Activated CD8-positive, alpha-beta memory T cell treated with anti-CD3 and anti-CD28 coated beads for 4 hours (primary cell): ENCODE results near the gene MINK1.
A peak's percentile ranks its signal among the peaks of the same experiment; 100 is the strongest.
"Not testable (repeated sequence)": the region's sequence is repeated elsewhere in the genome, so short reads cannot be mapped to it uniquely, and the experiment has no call there.

Experiments used
- DNase-seq, 2 donors: peaks; one replicate each; pipeline ENCODE4 v3.0.0-alpha.2; 2020; ENCODE audit warnings: low read depth in 2 of 2

MINK1 gene

DNA sequence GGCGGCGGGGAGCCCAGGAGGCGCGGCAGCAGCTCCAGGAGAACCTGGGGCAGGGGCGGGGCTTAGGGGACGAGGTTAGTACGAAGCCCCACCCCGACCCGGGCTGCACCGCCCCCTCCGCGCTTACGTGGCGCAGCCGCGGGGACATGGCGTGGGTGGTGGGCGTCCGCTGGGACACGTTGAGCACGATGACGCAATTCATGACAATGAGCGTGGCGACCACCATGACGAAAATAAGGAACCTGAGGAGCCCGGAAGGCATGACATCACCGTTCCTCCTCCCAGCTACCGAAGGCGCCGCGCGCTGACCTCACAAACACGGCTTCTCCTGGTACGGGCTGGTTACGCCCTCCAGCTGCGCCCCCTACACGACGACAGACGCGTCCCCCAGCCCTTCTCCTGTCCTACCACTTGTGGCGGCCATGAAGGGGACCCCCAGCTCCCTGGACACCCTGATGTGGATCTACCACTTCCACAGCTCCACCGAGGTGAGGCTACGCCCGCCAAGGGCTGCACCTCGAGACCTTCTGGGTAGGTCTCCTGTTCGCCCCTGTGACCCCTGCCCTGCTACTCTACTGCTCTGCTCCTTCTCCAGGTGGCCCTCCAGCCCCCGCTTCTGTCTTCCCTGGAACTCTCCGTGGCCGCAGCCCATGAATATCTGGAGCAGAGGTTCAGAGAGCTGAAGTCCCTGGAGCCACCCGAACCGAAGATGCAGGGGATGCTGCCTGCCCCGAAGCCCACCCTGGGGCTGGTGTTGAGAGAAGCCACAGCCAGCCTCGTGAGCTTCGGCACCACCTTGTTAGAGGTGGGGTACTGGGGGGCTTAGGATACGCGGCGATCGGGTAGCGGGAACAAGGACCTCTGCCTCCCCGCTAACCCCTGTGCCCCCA is 66.4 kb downstream of the MINK1 start, which contains the start of gene C17orf107:
Gene C17orf107, plus strand, starts transcription at position 196 of the 890 bp plus-strand sequence. Its CDS starts 227 bp downstream, at position 423.
- DNase-seq, result peak; percentile 93 to 97

DNA sequence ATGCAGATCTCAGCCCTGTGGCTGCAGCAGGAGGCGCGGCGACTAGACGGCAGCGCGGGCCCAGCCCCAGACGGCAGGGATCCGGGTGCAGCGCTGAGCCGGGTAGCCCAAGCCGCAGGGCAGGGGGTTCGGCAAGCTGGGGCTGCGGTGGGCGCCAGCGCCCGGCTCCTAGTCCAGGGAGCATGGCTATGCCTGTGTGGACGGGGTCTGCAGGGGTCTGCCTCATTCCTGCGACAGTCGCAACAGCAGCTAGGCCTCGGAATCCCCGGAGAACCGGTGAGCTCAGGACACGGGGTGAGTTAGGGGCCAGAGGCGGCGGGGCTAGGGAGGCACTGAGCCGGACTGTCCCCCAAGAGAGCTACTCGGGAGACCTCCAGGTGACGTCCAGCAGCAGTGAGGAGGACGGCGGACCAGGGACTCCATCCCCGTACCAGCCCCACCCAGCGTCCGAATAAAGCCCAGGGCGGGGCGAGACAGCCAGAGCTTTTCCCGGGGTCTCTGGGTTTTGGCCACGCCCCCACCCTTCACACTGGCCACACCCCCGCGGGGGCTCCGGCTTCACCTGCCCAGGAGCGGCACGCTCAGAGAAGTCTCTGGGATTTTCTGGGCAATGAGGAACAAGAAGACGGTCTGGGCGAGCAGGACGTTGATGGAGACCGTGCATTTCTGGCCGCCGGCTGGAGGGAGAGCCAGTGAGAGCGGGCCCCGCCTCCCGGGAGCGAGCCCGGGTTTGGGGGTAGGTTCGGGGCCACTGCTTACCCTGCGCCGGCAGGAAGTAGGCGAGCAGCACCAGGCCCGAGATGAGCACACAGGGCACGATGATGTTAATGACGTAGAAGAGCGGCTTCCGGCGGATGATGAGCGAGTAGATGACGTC is 67.3 kb downstream of the MINK1 start:
- DNase-seq, result peak in 1 of 2 donors; percentile 30

DNA sequence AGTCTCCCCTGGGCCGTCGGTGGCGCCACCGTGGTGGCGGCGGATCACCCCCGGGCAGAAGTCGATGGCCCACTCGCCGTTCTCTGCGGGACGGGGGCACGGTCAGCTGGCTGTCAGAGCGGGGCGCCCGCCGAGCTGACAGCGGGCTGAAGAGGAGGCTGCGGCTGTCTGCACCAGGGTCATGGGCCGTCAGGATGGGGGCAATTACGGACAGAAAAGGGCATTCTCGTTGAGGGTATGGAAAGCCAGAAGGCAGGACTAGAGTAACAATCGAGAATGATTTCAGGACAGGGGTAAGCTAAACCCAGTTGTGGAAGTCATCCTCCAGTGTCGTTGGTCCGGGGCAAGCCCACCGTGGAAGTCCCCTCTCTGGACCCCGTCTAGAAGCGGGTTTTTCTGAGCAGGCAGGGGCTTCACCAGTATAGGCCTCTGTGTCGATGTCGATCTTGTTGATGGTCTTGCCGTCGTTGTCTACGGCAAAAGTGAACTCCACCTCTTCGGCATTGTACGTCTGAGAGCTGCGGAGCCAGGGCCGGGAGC is 68.0 kb downstream of the MINK1 start:
- no peak for DNase-seq

DNA sequence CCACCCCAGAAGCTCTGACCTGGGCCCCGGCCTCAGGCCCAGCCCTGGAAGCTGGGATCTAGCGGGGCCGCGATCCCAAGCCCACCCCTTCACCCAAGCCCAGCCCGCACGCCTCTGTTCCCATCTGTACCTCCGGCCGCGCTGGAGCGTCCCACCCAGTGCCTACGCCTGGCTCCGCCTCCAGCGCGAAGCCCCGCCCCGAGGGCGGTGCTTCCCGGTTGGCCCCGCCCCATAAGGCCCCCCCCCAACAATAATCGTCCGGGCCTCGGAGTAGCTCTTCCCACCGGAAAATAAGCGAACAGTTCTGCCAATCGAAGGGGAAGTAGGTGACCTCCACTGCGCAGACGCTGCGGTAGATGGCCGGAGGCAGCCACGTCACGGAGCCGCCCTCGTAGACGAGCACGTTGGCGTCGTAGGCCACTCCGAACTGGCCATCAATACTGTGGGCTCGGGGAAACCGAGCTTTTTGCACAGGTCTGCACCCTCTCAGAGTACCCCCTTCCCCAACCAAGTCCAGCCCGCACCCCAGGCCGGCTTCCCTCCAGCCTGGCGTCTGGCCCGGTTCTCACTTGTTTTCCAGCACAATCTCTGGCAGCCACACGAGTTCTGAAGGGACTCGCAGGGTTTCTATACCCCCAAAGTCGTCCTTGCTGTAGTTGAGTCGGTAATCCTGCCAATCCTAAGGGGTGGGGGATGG is 68.7 kb downstream of the MINK1 start:
- no peak for DNase-seq

DNA sequence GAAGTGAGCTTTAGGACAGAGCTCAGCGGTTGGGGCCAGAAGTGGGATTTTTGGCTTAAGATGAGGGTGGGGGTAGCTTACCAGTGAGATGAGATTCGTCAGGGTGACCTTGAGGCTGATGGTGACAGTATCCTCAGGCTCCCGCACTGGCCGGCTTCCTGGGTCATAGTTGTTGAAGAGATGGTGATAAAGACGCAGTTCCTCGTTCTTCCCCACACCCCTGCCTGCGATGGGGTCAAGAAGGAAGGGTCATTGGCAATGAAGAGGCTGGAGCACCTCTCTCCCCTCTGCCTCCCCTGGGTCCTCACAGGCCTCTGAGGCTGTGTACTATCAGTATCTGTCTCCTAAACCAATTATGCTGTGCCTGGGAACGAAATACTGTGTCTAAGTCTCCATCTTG is 69.4 kb downstream of the MINK1 start:
- DNase-seq, result no peak

DNA sequence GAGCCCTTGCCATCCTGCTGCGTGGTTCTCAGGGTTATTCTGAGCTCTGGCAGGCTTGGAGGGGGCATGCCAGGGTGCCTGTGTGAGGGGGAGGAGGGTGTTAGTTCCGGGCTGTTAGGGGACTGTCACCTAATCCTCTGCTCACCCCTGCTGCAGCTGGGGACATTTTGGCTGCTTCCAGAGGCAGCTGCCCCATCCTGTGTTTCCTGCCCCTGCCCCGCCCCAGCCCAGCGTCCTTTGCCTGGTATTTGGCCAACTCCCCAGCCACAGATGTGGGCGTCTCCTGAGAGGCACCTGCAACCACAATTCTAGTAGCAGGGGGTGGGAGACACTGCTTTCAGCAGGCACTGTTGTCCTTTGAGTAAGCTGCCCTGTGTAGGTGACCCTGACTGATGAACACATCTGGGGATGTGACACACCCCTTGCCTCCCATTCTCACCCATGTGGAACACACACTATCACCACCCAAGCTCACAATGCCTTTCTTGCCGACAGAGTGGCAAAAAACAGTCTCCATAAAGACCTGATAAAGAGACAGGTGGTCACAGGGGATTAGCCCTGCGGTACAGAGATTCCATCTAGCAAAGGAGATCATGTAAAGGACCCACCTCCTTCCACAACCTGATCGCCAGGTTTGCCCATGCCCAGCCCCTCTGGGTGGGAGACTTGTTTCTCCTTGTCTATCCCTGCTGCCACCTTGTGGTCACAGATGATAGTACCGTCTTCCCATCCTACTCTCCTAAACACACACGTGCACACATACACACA is 70.1 kb downstream of the MINK1 start, which contains the start of gene CHRNE:
Gene CHRNE, minus strand, starts transcription at position 48 of the 768 bp plus-strand sequence. Its CDS starts 35 bp downstream, at position 13.
- DNase-seq, result peak; percentile 49 to 51

DNA sequence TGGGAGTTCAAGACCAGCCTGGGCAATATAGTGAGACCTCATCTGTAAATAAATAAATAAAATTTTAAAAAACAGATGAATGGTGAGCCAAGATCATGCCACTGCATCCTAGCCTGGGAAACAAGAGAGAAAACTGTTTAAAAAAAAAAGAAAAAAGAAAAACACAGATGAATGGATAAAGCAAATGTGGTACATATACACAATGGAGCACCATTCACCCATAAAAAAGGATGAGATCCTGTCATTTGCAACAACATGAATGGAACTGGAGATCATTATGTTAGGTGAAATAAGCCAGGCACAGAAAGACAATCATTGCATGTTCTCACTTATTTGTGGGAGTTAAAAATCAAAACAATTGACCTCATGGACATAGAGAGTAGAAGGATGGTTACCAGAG is 73.5 kb downstream of the MINK1 start:
- not testable (repeated sequence) for DNase-seq

DNA sequence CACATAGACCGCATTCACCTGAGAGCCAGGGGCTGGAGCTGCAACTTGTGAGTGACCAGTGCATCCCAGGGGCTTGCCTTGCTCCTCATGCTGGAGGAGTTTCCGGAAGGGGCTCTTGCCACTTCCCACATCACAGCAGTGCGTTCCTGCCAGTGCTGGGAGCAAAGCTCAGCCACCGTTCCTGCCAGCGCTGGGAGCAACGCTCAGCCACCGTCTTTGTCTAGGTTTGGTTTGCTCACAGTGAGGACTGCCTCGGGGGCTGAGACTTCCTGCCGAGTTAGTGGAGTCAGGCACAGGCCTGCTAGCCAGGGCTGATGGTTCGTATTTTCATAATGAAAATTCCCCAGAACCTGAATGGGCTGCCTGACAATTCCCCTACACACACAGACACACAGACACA is 75.2 kb downstream of the MINK1 start:
- DNase-seq, result no peak

DNA sequence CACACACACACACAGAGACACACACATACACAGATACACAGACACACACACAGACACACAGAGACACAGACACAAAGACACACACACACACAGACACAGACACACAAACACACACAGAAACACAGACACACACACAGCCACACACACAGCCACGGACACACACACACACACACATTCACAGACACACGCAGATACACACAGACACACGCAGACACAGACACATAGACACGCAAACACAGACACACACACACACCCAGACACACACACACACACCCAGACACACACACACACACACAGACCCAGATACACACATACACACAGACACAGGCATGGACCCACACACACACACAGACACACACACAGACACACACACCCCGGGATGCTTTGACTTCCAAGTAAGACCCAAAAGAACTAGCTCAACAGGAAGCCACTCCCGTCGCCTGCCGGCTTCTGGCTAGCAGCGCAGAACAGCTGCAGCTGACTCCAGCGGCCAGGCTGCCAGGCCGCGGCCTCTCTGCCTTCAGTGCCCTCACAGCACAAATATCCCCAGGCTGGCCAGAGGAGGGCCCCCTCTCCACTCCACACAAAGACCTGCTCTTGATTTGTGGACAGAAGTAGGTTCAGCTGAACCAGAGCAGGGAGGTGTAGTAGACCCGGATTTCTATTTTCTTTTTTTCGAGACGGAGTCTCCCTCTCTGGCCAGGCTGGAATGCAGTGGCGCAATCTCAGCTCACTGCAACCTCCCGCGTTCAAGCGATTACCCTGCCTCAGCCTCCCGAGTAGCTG is 75.8 kb downstream of the MINK1 start:
- peak; percentile 41 to 46 for DNase-seq

DNA sequence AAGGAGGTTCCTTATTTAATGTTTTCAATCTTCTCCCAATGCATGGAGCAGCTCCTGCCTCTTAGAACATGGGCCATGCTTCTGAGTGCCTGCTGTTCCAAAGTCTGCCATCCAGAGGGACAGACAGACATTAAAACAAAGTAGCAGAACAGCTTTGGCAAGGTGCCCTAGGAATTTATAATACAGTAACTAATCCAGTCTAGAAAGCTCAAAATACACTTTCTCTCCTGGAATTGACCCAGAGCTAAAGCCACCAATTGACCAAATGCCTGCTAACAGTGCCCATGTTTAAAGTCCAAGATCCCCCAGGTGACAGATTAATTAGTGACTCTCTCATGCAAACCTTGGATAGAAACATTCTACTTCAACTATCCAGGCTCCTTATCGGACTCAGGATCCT is 80.9 kb downstream of the MINK1 start:
- no peak for DNase-seq

DNA sequence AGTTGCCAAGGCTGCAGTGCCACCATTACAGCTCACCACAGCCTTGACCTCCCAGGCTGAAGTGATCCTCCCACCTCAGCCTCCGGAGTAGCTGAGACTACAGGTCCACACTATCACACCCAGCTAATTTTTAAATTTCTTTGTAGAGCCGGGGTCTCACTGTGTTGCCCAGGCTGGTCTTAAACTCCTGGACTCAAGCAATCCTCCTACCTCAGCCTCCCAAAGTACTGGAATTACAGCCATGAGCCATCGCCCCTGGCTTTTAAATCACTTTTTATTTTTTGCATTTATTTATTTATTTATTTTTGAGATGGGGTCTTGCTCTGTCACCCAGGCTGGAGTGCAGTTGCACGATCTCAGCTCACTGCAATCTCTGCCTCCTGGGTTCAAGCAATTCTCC is 81.4 kb downstream of the MINK1 start:
- not testable (repeated sequence) for DNase-seq

DNA sequence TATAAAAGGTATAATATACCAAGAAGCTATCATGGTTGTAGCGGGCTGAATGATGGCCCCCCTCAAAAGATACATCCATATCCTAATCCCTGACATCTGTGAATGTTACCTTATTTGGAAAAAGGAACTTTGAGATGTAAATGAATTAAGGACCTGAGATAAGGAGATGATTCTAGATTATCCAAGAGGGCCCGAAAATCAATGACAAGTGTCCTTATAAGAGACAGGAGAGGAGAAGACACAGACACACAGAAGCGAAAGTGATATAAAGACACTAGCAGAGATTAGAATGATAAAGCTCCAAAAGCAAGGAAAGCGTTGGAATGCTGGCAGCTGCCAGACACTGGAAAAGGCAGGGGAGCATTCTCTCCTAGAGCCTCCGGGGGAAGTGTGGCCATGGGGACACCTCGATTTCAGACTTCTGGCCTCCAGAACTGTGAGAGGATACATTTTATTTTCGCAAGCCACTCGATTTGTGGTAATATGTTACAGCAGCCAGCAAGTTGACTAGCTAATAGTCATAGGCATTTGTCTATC is 86.4 kb downstream of the MINK1 start:
- DNase-seq, result no peak

DNA sequence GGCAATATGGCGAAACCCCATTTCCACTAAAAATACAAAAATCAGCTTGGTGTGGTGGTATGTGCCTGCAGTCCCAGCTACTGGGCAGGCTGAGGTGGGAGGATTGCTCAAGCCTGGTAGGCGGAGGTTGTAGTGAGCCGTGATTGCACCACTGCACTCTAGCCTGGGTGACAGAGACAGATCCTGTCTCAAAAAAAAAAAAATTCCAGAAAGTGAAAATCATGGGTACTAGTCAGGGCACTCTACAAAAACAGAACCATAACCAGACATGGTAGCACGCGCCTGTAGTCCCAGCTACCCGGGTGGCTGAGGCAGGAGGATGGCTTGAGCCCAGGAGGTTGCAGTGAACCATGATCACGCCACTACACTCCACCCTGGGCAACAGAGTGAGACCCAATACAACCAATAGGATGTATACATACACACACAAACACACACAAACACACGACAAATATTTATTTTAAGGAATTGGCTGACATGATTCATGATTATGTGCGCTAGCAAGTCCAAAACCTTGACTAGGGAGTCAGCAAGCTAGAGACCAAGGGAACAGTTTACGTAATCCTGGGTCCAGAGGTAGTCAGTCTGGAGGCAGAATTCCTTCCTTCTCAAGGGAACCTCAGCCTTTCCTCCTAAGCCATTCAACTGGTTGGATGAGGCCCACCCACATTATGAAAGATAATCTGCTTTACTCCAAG is 87.4 kb downstream of the MINK1 start:
- no peak for DNase-seq

DNA sequence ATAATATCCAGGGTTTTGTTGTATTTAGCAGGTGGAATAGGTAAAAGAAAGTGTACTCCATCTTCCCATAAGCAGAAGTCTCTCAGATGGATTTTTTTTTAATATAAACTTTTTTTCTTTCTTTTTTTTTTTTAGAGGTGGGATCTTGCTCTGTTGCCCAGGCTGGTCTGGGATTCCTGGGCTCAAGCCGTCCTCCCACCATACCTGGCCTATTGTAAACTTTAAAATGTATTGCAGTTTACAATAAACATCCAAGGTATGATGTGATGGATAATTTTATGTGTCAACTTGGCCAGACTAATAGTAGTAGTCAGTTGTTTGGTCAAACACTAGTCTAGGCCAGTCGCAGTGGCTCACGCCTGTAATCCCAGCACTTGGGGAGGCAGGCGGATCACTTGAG is 88.2 kb downstream of the MINK1 start:
- no peak for DNase-seq

DNA sequence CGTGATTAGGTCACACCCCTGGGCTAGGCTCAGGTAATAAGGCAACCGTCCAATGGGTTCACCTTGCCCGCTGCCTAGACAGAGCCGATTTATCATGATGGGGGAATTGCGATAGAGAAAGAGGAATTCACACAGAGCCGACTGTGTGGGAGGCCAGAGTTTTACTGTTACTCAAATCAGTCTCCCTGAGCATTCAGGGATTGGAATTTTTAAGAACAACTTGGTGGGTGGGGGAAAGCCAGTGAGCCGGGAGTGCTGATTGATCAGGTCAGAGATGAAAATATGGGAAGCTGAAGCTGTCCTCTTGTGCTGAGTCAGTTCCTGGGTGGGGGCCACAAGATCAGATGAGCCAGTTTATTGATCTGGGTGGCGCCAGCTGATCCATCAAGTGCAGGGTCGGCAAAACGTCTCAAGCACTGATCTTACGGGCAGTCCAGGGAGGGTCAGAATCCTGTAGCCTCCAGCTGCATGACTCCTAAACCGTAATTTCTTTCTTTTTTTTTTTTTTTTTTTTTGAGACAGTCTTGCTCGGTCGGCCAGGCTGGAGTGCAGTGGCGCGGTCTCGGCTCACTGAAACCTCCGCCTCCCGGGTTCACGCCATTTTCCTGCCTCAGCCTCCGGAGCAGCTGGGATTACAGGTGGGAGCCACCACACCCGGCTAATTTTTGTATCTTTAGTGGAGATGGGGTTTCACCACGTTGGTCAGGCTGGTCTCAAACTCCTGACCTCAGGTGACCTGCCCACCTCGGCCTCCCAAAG is 93.6 kb downstream of the MINK1 start:
- not testable (repeated sequence) for DNase-seq

DNA sequence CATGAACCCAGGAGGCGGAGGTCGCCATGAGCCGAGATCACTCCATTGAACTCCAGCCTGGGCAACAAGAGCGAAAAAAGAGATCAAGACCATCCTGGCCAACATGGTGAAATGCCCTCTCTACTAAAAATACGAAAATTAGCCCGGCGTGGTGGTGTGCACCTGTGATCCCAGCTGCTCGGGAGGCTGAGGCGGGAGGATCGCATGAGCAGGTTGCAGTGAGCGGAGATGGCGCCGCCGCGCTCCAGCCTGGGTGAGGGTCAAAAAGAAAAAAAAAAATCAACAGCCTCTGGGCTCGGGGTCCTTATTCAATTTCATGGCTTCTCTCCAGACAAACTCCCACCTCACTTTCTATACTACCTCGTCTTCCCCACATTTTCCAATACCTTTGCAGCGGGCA is 95.7 kb downstream of the MINK1 start:
- no peak for DNase-seq

DNA sequence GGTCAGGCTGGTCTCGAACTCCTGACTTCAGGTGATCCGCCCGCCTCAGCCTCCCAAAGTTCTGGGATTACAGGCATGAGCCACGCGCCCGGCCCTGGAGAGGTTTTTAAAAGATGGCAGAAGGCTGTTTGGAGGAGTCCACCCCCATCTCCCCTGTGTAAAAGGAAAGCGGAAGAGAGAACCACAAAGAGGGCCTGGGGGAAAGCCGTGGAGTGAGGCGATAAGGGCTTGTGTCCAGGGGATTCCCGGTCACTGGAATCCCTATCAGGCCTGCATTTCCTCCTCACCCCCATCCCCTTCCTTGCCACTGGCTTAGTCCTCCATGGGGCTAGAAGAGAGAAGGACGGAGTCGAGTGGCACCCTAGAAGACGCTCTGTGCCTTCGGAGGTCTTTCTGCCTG is 98.8 kb downstream of the MINK1 start, which contains the start of gene GP1BA:
Gene GP1BA, plus strand, starts transcription at position 315 of the 400 bp plus-strand sequence. CDS start 328 bp downstream, outside the sequence.
- no peak for DNase-seq

DNA sequence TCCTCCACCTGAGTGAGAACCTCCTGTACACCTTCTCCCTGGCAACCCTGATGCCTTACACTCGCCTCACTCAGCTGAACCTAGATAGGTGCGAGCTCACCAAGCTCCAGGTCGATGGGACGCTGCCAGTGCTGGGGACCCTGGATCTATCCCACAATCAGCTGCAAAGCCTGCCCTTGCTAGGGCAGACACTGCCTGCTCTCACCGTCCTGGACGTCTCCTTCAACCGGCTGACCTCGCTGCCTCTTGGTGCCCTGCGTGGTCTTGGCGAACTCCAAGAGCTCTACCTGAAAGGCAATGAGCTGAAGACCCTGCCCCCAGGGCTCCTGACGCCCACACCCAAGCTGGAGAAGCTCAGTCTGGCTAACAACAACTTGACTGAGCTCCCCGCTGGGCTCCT is 99.6 kb downstream of the MINK1 start:
- no peak for DNase-seq
